GM21723 (cell line): ENCODE results near the gene EPHA7.

Experiments
- ATAC-seq: cut with Tn5 transposase; IDR thresholded peaks from one replicate; pipeline ENCODE4 v1.9.1; 2021; ENCODE audit warnings: mild to moderate bottlenecking, moderate library complexity; ENCODE audit not compliant: unreplicated experiment

EPHA7 gene

GRCh38 chr6:93394471-93394870 lies 24.9 kb downstream of the EPHA7 start:
- no peak for ATAC-seq

DNA sequence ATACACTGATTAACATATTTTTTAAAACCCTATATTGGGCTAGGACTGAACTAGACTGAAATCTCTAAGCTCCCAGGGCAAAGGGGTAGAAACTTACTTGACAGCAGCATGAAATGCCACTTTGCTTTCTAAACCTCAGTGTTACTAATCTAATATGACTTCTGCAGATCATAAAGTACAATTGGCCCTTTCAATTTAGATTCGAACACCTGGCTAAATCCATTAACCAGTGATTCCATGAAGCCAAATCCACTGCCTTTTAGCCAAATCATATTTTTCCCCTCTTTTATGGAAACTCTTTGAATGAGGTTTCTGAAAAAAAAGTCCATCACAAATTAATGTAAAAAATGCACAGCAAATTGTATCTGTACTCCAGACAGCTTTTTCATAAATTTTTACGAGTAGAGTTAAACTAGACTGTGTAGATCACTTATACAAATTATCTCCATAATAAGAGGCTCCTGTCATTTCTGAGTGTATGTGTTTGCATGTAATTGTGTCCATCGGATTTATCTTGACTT lies 25.7 kb downstream of the EPHA7 start:
- ATAC-seq = no peak

- ATAC-seq = no peak
Measured at GRCh38 chr6:93392797-93393196, 26.6 kb downstream of the EPHA7 start.

DNA sequence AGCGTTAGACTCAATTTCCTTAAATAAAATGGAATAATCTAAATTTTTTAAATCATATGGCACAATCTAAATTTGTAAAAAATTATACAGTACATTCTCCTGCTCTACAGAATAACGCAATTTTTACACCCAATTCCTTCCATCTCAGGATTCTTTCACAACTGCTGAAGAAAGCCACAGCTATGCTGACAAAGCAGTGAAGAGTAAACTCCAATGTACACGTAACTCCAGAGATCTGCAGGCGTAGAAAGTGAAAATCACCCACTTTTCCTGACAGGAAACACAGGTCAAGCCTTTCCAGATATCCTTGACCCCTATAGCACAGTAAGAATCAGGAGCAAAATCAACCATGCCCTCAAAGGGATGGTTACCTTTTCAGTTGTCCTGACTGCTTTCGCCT lies 27.4 kb downstream of the EPHA7 start:
- no peak for ATAC-seq

DNA sequence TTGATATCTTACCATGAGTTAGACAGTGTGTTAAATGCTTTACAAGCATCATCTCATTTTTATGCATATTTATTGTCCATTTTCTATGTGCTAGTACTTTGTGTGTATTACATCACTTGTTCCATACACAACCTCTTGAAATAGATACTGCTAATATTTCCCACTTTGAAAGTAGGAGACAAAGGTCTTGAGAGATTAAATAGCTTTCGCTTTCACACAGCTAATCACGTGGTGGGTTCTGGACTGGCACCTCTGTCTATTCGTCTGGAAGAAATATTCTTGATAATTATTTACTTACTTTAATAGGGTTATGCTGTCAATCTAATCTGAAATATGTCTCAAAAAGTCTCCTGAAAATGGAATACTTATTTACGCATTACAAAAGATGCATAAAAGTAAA lies 30.2 kb downstream of the EPHA7 start:
- no peak for ATAC-seq

DNA sequence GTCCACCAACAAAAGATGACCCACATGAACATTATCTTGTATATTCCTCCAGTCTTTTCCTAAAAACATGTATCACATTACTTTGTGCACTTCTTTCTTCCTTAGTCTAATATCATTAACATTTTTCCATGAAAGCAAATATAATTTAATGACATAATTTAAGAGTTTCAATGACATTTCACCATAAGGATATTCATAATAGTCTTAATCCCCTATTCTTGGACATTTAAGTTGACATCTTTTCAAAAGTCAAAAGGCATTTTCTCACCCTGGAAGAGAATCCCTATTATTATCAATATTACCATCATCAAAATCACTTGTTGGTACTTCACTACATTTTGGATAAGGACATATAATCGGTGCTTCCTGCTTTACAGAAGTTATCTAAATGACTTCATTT lies 31.3 kb downstream of the EPHA7 start:
- ATAC-seq = no peak

DNA sequence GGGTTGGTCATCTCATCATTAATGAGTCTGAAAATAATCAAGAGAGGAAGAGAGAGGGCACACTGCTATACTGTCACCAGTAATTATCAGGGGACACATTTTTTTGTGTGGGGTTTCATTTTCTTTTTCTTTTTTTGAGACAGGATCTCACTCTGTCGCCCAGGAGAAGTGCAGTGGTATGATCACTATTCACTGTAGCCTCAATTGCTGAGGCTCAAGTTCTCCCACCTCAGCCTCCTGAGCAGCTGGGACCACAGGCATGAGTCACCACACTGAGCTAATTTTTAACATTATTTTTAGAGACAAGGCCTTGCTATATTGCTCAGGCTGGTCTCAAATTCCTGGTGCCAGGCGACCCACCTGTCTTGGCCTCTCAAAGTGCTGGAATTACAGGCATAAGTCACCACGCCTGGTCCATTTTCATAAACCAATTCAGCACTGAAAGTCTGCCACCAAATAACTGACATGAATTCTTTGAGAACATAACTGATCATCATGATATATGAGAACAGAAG lies 43.3 kb downstream of the EPHA7 start:
- no peak for ATAC-seq

DNA sequence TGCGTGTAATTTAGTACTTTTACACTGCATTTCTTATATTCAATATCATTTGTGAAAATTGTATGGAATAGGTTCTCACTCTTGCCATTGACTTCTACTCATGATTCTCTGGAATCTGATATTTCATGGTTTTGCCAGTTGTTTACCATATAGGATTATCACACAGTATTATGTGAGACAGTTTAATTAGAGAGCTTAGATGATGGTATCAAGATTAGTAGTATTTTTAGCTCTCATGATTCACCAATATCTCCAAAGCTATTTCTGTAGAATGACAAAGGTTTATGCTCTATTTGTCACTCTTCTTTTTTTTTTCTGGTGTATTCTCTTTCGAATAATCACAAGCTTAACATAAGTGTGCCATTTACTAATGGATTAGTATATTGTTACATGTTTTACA lies 45.9 kb downstream of the EPHA7 start:
- ATAC-seq = no peak

GRCh38 chr6:93371756-93372155 lies 47.6 kb downstream of the EPHA7 start:
- ATAC-seq = no peak

GRCh38 chr6:93369586-93370134 lies 49.7 kb downstream of the EPHA7 start:
- no peak for ATAC-seq

DNA sequence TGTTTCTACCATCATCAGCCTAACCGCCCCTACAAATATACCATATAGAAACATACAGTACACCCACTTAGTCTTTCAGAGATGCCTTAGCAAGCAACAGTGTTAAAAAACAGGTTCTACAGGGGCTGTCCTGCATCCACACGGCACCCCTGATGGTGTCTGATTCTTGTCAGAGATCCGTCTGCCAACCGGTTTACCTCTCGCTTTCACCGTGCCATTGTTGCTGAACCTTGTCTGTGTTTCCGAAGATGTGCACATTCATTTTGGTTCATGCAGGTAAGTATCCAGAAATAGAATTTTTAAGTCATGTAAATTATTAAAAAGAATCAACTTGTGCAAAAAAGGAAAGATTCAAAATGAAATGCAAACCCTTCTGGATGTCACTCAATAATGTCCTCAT lies 52.9 kb downstream of the EPHA7 start:
- ATAC-seq = no peak

DNA sequence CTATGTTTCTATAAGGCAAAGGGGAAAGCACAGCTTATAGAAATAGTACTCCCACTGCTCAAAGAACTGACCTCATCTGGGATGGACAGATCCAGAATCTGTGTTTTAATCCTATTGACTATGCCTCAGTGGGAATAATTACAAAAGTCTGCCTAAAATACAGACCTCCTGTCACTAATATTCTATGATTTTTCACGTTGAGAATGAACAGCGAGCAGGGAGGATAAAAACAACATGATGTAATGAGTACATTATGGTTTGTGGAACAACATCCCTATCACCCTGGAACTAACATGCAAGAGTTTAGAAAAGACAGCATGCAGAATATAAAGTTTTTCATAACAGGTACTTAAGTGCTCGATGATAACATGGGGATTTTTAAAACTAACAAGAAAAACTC lies 53.9 kb downstream of the EPHA7 start:
- no peak for ATAC-seq

DNA sequence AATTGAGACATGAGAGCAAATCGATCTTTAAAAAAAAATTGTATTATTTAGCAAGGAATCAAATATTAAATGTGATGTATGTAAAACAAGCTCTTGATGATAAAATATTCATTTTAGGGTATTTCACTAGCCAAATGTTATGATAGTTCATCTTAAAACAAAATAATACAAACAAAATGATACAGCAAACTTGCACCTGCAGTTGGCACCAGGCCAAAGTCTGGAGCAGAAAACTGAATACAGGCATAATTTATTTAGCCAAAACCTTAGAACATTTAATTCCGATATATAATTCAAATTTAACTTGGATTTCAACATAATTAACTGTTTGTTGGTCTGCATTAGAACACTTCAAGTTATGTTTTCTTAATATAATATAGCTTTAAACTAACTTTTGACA lies 60.9 kb downstream of the EPHA7 start:
- no peak for ATAC-seq

GRCh38 chr6:93352604-93353003 lies 66.8 kb downstream of the EPHA7 start:
- no peak for ATAC-seq

GRCh38 chr6:93351222-93351621 lies 68.1 kb downstream of the EPHA7 start:
- no peak for ATAC-seq

DNA sequence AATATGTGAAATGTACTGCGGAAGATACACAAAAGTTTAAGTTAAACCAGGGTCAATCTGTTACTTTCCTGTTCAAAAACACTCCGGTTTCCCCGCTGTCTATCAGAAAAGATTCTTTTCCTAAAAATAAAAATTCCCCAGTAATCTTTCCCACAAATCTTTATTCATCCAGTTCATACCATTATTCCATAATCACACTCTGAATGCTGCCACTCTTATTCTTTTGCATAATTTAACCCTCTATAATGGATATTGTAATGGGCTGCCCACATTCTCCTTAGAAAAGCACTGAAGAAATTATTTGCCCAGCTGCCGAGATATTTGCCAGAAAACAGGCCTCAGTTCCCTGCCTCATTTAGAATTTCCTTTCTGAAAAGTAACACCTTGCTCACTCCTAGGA lies 68.6 kb downstream of the EPHA7 start:
- ATAC-seq = no peak

DNA sequence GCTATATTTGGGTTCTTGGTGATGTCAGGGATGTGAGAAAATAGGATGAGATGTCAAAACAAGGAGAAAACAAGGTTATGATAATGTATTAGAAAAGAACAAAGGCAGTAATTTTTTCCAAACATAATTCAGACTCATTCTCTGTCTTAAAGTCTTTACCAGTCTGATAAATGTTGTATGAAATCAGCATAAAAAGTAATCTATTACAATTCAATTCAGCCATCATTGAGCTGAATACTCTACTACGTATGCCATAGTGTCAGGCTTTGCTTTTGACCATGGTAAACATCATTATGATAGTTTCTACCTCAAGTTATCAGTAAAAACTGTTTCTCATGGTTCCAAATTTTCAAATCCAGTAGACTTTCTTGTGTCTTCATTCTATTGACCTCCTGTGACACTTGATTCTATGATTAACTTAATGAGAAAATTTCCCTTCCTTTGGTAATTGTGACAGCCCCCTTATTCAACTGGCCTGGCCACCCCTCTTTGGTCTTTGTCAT lies 75.0 kb downstream of the EPHA7 start:
- ATAC-seq = no peak

DNA sequence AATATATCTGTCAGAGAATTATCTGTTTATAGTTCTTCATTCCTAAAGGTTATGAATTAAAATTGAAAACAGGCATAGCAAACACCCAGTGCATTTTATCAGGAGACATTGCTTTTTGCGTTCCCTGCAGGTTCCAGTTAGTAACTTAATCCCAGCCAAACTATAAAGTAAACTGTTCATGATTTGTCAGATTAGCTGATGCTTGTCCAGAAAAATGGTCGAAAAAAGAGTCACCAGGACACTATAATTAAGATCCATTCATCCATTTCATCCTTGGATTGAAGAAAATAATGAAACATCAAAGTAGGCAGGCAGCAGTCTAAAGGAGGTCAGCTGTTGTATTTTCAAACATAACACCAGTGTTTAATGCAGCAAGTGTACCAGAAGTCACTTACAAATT lies 75.9 kb downstream of the EPHA7 start:
- no peak for ATAC-seq

- ATAC-seq = no peak
Measured at GRCh38 chr6:93341900-93342613, 77.3 kb downstream of the EPHA7 start.

DNA sequence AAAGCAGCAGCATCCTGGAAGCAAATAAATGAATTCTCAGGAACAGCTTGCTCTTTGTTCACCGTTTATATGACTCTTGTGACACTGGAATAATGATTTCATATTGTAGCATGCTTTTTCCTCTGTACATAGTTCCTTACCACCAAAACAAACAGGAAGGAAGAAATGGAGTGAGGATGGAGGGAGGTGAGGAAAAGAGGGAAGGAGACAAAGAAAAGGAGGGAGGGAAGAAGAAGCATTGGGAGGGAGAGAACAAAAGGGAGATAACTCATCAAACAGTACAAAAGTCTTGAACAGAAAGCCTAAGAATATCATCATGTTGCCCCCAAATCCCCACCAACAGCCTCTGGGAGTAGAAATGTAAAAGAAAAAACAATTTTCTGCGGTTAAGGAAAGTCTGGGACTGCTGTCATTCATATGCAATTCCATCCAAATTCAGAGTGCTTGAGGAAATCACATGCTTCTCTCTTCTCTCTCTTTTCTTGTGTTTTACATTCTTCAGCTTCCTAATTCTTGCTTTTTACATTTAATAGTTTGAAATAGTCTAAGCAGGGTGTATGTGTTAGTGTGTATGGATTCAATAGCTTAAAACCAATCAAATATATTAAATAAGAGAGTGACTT lies 81.5 kb downstream of the EPHA7 start:
- no peak for ATAC-seq

GRCh38 chr6:93337014-93337413 lies 82.3 kb downstream of the EPHA7 start:
- ATAC-seq = no peak
